ENCODE measurements around the gene SERF1B.
"Not testable (repeated sequence)": the region's sequence is repeated elsewhere in the genome, so short reads cannot be mapped to it uniquely, and the experiment has no call there.

Gene SERF1B

DNA sequence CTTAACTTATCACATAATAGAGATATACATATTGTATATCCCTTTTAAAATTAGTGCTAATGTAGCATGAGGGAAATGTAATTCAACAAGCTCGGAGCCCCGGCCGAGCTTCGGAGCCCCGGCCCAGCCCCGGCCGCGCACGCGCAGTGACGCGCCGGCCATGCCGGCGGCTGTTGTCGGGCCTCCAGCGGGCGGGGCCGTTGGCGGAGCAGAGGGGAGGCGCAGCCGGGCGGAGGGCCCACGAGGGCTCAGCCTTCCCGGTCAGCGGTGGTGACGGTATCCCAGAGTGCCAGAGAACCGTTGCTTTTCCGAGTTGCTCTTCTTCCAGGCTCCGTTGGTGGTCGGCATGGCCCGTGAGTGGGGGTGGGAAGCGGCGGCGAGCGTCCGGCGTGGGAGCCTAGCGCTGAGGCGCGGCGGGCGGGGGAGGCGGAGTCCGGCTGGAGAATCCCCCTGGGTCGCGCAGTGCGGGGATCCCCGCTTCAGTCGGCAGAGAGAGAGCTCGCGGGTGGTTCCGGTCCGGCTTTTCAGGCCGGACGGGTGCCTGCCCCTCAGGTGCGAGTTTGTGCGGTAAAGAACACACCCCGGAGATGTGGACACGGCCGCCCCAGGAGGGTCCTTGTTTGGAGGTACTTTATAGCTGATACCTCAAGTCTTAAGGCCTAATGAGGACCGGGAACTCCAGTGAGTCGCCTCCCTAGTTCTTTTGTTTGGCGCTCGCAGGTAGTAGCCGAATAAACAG is at the start of gene SERF1B:
Gene SERF1B (plus strand): TSS at position 146 of the 739 bp plus-strand sequence. CDS start 201 bp downstream, at position 347.
- in situ Hi-C loops (cut with MboI; ENCODE audit: low pct_unique_long_range_greater_than_20kb, low sequenced_read_pairs, unreplicated experiment); DNase-seq (ENCODE audit: low spot score): not testable (repeated sequence)

DNA sequence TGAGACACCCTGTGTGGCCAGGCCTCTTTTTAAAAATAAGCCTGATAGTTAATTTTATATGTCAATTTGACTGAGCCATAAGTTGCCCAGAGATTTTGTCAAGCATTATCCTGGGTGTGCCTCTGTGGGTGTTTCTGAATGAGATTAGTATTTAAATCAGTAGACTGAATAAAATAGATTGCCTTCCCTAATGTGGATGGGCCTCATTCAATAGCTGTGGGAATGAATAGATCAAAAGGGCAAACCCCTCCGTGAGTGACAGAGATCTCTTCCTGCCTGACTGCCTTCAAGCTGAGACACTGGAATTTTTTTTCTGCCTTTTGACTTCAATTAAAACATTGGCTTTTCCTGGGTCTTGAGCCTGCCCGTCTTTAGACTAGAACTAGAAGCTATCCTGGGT is 33.3 kb upstream of the SERF1B start:
- DNase-seq (ENCODE audit: low spot score); in situ Hi-C loops (cut with MboI; ENCODE audit: low pct_unique_long_range_greater_than_20kb, low sequenced_read_pairs, unreplicated experiment): not testable (repeated sequence)

DNA sequence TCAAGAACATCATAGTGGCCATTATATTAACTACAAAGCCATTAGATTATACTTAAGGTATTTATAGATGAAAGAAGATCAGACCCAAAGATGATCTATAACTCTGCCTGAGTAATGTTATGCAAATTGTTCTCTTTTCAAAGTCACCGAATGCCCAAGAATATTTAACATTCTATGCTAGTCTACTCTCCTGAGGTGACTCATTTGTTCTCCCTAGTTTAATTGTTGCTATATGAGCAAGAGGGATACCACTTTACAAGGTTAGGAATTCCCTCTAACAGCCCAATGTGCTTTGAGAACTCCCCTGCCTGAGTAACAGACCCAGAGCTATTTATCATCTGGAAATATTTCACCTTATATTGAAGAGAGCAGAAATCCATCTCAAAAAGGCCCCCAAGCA is 29.5 kb upstream of the SERF1B start:
- in situ Hi-C loops (cut with MboI; ENCODE audit: low pct_unique_long_range_greater_than_20kb, low sequenced_read_pairs, unreplicated experiment); DNase-seq (ENCODE audit: low spot score): not testable (repeated sequence)

DNA sequence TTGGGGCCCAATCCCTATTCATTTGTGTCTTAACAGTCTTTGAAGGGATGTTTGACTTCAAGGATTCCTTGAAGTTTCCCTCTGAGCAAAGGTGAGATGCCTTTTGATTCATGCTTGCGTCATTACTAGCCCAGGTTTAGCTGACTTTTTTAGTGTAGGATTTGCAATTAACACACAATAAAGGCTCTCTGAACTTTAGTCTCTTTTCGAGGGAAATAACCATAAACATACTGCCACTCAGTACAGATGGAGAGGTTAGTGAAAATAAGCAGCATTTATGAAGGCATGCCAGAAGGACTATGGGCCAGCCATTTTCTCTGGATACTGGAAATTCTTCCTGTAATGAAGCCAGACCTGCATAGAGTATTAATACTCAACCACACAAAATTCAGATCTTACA is 4.4 kb upstream of the SERF1B start:
- in situ Hi-C loops (cut with MboI; ENCODE audit: low pct_unique_long_range_greater_than_20kb, low sequenced_read_pairs, unreplicated experiment); DNase-seq (ENCODE audit: low spot score): not testable (repeated sequence)

DNA sequence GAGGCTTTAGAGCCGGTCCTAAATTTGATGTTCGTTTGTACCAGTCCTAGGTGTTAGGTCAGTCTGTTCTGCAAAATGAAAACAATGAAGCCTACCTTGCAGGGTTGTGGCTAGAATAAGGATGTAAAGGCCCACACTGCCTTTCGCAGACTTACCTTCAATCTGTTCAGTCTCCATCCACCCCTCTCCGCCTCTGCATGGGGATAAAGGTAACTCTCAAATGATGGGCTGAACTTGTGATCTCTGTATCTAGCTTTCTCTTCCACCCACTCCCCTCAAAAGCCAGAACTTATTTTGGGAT is 744 bp downstream of the SERF1B start:
- in situ Hi-C loops (cut with MboI; ENCODE audit: low pct_unique_long_range_greater_than_20kb, low sequenced_read_pairs, unreplicated experiment), result not testable (repeated sequence)

DNA sequence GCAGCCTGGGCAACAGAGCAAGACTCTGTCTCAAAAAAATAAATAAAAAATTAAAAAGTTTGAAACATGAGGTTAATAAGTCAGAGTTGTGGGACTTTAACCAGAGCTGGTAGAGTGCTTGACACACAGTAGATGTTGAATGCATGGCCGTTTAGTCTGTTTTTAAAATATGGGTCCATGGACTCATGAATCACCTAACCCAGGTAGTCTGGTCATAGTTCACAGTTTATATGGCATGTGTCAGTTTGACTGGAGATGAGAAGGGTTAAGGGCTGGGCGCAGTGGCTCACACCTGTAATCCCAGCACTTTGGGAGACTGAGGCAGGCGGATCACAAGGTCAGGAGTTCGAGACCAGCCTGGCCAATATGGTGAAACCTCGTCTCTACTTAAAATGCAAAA is 6.2 kb downstream of the SERF1B start:
- in situ Hi-C loops (cut with MboI; ENCODE audit: low pct_unique_long_range_greater_than_20kb, low sequenced_read_pairs, unreplicated experiment); DNase-seq (ENCODE audit: low spot score): not testable (repeated sequence)

More for the DNA sequence above, 744 bp downstream of the SERF1B start:
- DNase-seq (ENCODE audit: low spot score), result not testable (repeated sequence)

DNA sequence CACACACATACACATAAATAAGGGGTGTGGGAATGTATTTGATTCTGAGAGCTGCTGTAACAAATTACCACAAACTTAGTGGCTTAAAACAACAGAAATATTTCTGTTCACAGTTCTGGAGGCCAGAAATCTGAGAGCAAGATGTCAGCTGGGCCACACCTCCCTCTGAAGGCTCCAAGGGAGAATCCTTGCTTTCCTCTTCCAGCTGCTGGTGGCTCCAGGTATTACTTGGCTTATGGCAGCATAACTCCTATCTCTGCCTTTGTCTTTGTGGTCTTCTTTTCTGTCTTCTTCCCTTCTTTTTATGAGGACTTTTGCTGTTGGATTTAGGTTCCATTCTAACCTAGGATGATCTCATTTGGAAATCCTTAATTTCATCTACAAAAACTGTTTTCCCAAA is 16.4 kb downstream of the SERF1B start:
- in situ Hi-C loops (cut with MboI; ENCODE audit: low pct_unique_long_range_greater_than_20kb, low sequenced_read_pairs, unreplicated experiment), result not testable (repeated sequence)

DNA sequence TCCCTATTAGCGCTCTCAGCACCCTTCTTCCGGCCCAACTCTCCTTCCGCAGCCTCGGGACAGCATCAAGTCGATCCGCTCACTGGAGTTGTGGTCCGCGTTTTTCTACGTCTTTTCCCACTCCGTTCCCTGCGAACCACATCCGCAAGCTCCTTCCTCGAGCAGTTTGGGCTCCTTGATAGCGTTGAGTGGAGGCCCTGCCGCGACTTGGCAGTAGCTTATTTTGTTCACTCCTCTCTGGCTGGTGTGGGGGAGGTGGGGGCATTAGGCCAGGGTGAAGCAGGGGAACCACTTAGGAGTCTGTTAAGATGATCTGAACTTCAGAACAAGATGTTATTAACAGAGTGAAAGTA is 24.7 kb downstream of the SERF1B start:
- DNase-seq (ENCODE audit: low spot score); in situ Hi-C loops (cut with MboI; ENCODE audit: low pct_unique_long_range_greater_than_20kb, low sequenced_read_pairs, unreplicated experiment): not testable (repeated sequence)

More for the DNA sequence above, 16.4 kb downstream of the SERF1B start:
- not testable (repeated sequence) for DNase-seq (ENCODE audit: low spot score)

DNA sequence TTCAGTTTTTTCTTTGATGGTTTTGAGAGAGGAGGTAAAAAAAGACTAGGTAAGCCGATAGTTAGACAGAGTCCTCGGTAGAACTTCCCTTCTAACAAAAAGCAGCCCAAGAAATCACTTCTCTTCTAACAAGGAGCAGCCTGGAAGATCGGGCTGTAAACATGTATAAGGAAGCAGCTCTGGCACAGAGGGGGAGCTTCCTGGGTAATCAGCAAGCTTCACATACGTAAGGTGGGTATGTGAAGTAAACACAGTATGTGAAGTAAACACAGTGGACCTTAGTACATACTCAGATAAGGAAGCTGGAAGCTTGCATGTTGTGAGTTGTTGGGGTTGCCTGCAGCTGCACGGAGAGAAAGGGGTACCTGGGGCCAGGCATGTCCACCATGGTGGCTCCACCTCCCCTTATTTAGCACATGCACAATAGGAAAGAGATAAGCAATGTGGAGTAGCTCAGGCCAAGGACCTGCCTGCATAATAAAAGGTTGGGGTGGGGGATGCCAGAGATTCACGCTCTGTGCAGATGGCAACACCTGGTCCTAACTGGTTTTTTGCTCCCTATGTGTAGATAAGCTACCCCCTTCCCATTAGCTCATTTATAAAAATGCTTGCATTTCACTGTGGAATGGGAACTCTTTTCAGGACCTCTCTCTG is 31.4 kb downstream of the SERF1B start:
- in situ Hi-C loops (cut with MboI; ENCODE audit: low pct_unique_long_range_greater_than_20kb, low sequenced_read_pairs, unreplicated experiment); DNase-seq (ENCODE audit: low spot score): not testable (repeated sequence)

DNA sequence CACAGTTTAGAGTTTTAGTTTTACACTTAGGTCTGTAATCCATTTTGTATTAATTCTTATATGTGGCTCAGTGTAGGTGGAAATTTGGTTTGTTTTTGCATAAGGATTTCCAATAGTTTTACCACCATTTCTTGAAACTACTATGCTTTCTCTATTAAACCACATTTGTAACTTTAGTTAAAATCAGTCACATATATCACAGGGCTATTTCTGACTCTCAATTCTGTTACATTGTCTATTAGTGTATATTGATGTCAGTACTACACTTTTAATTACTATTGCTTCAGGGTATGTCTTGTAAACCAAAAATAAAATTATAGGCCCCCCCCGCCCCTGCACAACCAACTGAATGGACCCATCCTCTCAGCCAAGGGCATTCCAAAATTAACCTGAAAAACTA is 32.1 kb downstream of the SERF1B start:
- in situ Hi-C loops (cut with MboI; ENCODE audit: low pct_unique_long_range_greater_than_20kb, low sequenced_read_pairs, unreplicated experiment); DNase-seq (ENCODE audit: low spot score): not testable (repeated sequence)

DNA sequence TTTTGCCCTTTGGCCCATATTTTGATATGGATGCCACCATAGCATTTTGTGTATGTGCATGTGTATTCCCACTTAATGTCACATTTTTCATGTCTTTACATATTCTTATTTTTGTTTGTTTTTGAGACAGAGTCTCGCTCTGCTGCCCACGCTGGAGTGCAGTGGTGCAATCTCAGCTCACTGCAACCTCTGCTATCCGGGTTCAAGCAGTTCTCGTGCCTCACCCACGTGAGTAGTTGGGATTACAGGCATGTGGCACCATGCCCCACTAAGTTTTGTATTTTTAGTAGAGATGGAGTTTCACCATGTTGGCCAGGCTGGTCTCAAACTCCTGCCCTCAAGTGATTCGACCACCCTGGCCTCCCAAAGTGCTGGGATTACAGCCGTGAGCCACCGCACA is 52.6 kb downstream of the SERF1B start:
- DNase-seq (ENCODE audit: low spot score); in situ Hi-C loops (cut with MboI; ENCODE audit: low pct_unique_long_range_greater_than_20kb, low sequenced_read_pairs, unreplicated experiment): not testable (repeated sequence)

DNA sequence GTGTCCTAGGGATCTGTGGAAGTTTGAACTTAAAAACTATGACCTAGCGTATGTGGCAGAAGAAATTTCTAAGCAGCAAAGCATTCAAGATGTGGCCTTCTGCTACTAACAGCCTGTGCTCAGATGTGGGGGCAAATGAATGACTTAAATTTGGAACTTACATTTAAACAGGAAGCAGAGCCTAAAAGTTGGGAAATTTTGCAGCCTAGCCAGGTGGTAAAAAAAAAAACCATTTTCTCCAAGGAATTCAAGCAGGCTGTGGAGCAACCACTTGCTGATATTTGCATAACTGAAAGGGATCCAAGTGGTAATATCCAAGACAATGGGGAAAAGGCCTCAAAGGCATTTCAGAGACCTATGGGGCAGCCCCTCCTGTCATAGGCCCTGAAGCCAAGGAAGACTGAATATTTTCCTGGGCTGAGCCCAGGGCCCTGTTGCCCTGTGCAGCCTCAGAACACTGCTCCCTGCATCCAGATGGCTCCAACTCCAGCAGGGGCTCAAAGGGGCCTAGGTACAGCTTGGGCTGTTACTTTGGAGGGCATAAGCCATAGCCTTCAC is 63.9 kb downstream of the SERF1B start:
- in situ Hi-C loops (cut with MboI; ENCODE audit: low pct_unique_long_range_greater_than_20kb, low sequenced_read_pairs, unreplicated experiment); DNase-seq (ENCODE audit: low spot score): not testable (repeated sequence)

DNA sequence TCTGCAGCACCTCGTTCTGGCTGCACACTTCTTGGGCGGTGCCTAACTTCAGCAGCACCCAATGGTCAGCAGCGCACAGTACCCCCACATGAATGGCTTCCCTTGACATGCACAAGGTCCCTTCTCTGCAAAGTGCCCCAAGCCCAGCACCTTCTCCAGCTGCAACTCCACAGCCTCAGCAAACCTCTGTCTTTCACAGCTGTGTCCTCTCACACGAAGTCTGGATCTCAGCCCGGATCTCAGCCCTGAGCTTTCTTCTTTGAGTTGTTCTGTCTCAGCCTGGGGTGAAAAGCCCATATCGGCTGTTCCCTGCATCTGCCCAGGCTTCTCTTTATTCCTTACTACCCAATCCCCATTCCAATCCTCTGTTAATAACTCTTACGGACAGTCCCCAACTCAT is 66.7 kb downstream of the SERF1B start:
- in situ Hi-C loops (cut with MboI; ENCODE audit: low pct_unique_long_range_greater_than_20kb, low sequenced_read_pairs, unreplicated experiment); DNase-seq (ENCODE audit: low spot score): not testable (repeated sequence)
